GOT3 (cell line): Measurements from ENCODE around the gene C1QC.
A peak's percentile ranks its signal among the peaks of the same experiment; 100 is the strongest.

Source experiments
- DNase-seq: peaks from one replicate; lab custom pipeline; 2025; ENCODE audit warnings: mixed read lengths; lab: John Stamatoyannopoulos, UW

C1QC gene

DNA sequence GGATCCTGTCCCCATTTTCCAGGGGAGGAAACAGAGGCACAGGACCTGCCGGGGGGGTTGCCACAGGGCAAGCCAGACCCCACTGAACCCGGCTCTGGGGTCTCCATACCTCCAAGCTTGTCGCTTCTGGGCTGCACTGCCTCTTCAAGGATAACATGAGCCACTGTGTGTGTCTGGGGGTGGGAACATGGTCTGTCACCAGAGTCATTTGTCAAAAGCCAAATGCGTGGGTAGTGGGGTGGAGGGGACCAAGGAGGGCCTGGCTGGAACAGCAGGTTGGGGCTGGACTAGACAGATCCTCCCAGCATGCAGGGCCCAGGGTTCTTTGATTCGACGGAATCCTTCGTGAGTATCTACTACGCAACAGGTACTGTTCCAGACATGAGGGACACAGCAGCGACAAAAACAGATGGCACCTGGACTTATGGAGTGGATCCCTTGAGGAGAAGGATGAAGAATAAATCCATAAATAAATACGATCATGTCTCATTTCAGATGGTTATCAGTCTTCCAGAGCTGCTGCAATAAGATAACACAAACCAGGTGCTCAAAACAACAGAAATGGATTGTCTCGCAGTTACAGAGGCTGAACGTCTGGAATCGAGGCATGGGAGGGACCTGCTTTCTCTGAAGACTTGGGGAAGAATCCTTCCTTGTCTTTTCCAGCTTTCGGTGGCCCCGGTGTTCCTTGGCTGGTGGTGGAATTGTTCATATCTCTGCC, 38.3 kb downstream of the C1QC start:
- no peak for DNase-seq

GRCh38 chr1:22683547-22683946, 40.1 kb downstream of the C1QC start:
- no peak for DNase-seq

DNA sequence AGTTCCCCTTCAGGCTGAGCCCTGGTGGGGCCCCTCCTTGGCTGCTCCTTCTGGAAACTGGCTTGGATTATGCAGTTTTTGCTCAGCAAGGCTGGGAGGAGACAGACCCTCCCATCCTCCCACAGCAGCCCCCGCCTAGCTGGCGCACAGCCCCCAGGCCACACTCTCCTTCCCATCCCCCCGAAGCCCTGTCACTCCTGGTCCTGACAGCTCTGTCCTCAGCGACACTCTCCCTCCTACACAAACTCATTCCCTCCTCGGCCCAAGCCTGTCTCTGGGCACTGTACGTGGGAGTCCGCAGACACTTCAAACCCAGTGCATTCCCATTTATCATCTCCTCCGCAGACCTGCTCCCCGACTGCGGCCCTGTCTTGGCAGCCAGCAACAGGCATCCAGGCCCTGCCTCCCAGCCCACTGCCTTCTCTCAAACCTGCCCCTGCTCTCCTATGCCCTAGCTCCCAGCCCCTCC, 42.2 kb downstream of the C1QC start:
- no peak for DNase-seq

- DNase-seq: no peak
Measured at GRCh38 chr1:22687191-22687590, 43.8 kb downstream of the C1QC start.

- DNase-seq: no peak
Measured at GRCh38 chr1:22688466-22688865, 45.0 kb downstream of the C1QC start.

DNA sequence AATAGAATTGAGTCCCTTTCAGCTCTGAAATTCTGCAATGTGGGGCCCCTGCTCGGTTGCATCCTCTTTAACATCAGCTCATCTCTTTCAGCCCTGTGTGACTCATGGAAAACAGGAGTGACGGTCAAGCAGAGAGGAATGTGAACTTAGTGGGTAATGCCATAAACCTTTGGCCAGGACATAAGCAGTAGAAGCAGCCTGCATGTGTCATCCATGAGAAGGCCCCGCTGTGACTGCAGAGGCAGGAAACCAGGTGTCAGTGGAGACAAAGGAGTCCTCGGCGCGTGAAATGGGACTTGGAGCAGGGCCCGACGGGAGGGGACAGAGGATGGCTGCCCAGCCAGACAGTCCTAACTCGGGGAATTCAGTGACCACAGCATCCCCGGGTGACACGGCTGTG, 46.1 kb downstream of the C1QC start:
- DNase-seq: peak; percentile 19

DNA sequence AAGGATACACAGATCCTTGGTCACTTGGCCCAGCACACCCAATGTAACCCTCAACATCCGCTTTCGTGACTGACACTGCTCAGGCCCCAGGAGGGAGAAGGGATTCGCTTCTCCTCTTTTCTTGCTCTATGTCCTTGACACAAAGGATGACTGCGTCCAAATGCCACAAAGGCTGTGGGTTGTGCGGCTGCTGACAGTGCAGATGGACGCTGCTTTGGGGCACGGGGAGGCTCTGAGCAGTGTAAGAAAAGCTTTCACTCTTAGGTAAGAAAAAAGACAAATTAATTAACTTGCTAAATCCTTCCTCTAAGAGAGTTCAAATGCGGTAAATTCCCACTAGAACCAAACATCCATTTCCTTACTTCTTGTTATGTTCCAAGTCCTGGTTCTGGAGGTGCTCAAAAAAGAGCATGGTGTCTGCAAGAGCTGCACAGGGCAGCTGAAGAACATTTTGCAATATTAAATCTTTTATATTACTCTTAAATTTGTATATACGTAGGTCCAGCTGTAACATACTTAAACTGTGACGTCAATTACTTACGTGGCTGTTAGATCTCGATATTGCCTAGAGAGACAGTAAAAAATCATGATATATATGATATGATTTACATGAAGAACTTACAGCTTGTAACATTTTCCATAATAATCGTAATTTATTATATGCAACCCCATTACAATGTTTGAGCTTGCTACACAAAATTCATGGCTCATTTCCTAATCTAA, 47.8 kb downstream of the C1QC start:
- no peak for DNase-seq

DNA sequence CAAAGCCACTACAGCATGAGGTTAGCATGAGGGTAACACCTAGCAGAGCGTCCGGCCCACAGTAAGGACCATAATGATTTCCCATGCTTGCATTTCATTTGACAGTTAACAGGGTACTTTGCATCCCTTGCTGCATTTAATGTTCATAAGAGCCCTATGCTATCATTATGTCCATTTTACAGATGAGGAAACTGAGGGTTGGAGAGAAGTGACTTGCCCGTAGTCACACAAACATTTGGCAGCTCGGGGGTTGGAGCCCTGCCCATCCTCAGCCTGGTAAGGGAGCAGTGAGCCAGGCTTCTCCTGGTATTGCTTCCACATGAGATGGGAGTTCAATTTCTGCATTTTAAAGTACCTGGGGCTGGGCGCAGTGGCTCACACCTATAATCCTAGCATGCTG, 50.7 kb downstream of the C1QC start:
- no peak for DNase-seq

- DNase-seq: no peak
Measured at GRCh38 chr1:22696610-22697009, 53.2 kb downstream of the C1QC start.
